Measurements from ENCODE around the gene SLC6A19.
A peak's percentile ranks its signal among the peaks of the same experiment; 100 is the strongest.

The SLC6A19 gene

GRCh38 chr5:1245905-1246576, 44.6 kb downstream of the SLC6A19 start:
- DNase-seq (ENCODE audit: low read depth): no peak

GRCh38 chr5:1246711-1247431, 45.5 kb downstream of the SLC6A19 start:
- DNase-seq (ENCODE audit: low read depth): no peak

GRCh38 chr5:1247811-1248210, 46.4 kb downstream of the SLC6A19 start:
- no peak for DNase-seq (ENCODE audit: low read depth)

GRCh38 chr5:1249366-1250280, 48.2 kb downstream of the SLC6A19 start:
- DNase-seq (ENCODE audit: low read depth): no peak

- DNase-seq (ENCODE audit: low read depth): no peak
Measured at GRCh38 chr5:1251678-1252580, 50.5 kb downstream of the SLC6A19 start.

- DNase-seq (ENCODE audit: low read depth): no peak
Measured at GRCh38 chr5:1252681-1253080, 51.3 kb downstream of the SLC6A19 start.

GRCh38 chr5:1253456-1254105, 52.2 kb downstream of the SLC6A19 start:
- DNase-seq (ENCODE audit: low read depth): no peak

GRCh38 chr5:1254196-1254595, 52.8 kb downstream of the SLC6A19 start:
- no peak for DNase-seq (ENCODE audit: low read depth)

GRCh38 chr5:1255081-1255561, 53.7 kb downstream of the SLC6A19 start:
- DNase-seq (ENCODE audit: low read depth): peak; percentile 33

- DNase-seq (ENCODE audit: low read depth): no peak
Measured at GRCh38 chr5:1256776-1257175, 55.4 kb downstream of the SLC6A19 start.

- no peak for DNase-seq (ENCODE audit: low read depth)
Measured at GRCh38 chr5:1257363-1257762, 56.0 kb downstream of the SLC6A19 start.

- DNase-seq (ENCODE audit: low read depth): no peak
Measured at GRCh38 chr5:1257841-1258240, 56.4 kb downstream of the SLC6A19 start.

GRCh38 chr5:1259806-1260480, 58.5 kb downstream of the SLC6A19 start:
- no peak for DNase-seq (ENCODE audit: low read depth)

- DNase-seq (ENCODE audit: low read depth): no peak
Measured at GRCh38 chr5:1261643-1262042, 60.2 kb downstream of the SLC6A19 start.

GRCh38 chr5:1262381-1262780, 61.0 kb downstream of the SLC6A19 start:
- DNase-seq (ENCODE audit: low read depth): no peak

- no peak for DNase-seq (ENCODE audit: low read depth)
Measured at GRCh38 chr5:1264211-1264610, 62.8 kb downstream of the SLC6A19 start.

- no peak for DNase-seq (ENCODE audit: low read depth)
Measured at GRCh38 chr5:1265026-1265425, 63.6 kb downstream of the SLC6A19 start.

- no peak for DNase-seq (ENCODE audit: low read depth)
Measured at GRCh38 chr5:1265461-1266455, 64.4 kb downstream of the SLC6A19 start.

- DNase-seq (ENCODE audit: low read depth): no peak
Measured at GRCh38 chr5:1266791-1267190, 65.4 kb downstream of the SLC6A19 start.

All from activated T-helper 1 cell treated with Interleukin-2 at 50 U/mL for 16 hours (primary cell).